Erythroblast (primary cell): ENCODE measurements around the gene PKP3.
"Not testable (repeated sequence)": the region's sequence is repeated elsewhere in the genome, so short reads cannot be mapped to it uniquely, and the experiment has no call there.

ENCODE experiments used
- DNase-seq, 2 experiments: peaks; one replicate each; lab custom pipeline; 2025; lab: John Stamatoyannopoulos, UW
- GATA1 ChIP-seq: IDR thresholded peaks from 2 replicates; pipeline ENCODE4 v1.6.1; 2011; ENCODE audit warnings: low read depth, mild to moderate bottlenecking, control low read depth, low read length, moderate library complexity
- POLR2A ChIP-seq: IDR thresholded peaks from 2 replicates; pipeline ENCODE4 v1.6.1; 2011; ENCODE audit warnings: mild to moderate bottlenecking, low read length

PKP3 gene

GRCh38 chr11:409600-410483 is 15.8 kb downstream of the PKP3 start:
- TF ChIP-seq GATA1: no peak
- no peak for TF ChIP-seq POLR2A
- no peak for DNase-seq

- DNase-seq: not testable (repeated sequence)
Observed at GRCh38 chr11:410711-411110, 16.7 kb downstream of the PKP3 start.

- DNase-seq: not testable (repeated sequence)
Observed at GRCh38 chr11:411520-411919, 17.5 kb downstream of the PKP3 start.

- TF ChIP-seq POLR2A (no peak), GATA1 (no peak)
Observed at GRCh38 chr11:412641-413119, 18.7 kb downstream of the PKP3 start.

GRCh38 chr11:413120-414081 is 19.4 kb downstream of the PKP3 start:
- no peak for TF ChIP-seq POLR2A
- no peak for TF ChIP-seq GATA1

More at GRCh38 chr11:412641-413119, 18.7 kb downstream of the PKP3 start:
- no peak for DNase-seq

GRCh38 chr11:414318-414857 is 20.4 kb downstream of the PKP3 start:
- TF ChIP-seq GATA1 (no peak), POLR2A (no peak)
- DNase-seq: no peak

More at GRCh38 chr11:413120-414081, 19.4 kb downstream of the PKP3 start:
- no peak for DNase-seq

- TF ChIP-seq GATA1 (no peak), POLR2A (no peak)
- no peak for DNase-seq
Observed at GRCh38 chr11:415640-416041, 21.6 kb downstream of the PKP3 start.

GRCh38 chr11:416051-416756 is 22.2 kb downstream of the PKP3 start:
- TF ChIP-seq POLR2A (no peak), GATA1 (no peak)
- DNase-seq: no peak

- no peak for DNase-seq
- TF ChIP-seq GATA1 (no peak), POLR2A (no peak)
Observed at GRCh38 chr11:416757-417621, 23.0 kb downstream of the PKP3 start.

- TF ChIP-seq GATA1 (no peak), POLR2A (no peak)
- DNase-seq: no peak
Observed at GRCh38 chr11:417652-418342, 23.8 kb downstream of the PKP3 start.

- TF ChIP-seq GATA1 (no peak), POLR2A (no peak)
- no peak for DNase-seq
Observed at GRCh38 chr11:418343-419247, 24.6 kb downstream of the PKP3 start.
